TTC549 (cell line): ENCODE results near the gene MFAP4.

Experiments used
- FAIRE-seq: peaks from 2 replicates; lab custom pipeline; 2012; peaks lifted over from hg19 to GRCh38; lab: Jason Lieb, UNC

Gene MFAP4

DNA sequence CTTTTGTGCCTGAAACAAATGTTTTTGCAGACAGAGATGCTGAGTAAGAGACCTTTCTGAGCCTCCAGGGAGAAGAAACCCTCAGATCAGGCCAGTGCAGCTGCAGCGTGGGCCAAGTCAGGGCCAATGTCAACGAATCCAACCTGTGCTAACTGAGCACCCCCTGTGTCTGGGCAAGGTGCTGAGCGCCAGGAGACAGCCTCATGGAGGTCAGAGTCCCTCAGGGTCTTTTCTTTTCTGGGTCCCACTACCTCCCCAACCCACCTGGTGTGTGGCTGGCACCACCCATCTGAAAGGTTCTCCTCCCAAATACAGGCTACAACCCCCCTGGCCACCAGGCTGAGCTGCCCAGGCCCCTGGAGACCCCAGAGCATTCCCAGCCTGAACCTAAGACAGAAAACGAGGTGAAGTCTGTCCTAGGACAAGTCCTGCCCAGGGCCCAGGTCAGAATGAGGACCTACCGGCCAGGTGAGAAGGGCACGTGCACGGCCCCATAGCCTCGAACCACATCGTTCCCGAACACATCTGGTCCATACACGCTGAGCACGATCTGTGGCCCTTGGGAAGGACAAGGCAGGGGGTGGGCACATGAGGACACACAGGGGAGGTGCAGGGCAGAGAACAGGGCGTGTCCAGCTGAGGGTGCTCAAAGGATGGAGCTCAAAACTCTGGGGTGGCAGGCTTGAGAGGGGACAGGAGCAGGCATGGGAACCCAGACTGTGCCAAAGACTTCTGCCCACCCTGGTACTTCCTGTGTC is 39.5 kb downstream of the MFAP4 start:
- FAIRE-seq = no peak

DNA sequence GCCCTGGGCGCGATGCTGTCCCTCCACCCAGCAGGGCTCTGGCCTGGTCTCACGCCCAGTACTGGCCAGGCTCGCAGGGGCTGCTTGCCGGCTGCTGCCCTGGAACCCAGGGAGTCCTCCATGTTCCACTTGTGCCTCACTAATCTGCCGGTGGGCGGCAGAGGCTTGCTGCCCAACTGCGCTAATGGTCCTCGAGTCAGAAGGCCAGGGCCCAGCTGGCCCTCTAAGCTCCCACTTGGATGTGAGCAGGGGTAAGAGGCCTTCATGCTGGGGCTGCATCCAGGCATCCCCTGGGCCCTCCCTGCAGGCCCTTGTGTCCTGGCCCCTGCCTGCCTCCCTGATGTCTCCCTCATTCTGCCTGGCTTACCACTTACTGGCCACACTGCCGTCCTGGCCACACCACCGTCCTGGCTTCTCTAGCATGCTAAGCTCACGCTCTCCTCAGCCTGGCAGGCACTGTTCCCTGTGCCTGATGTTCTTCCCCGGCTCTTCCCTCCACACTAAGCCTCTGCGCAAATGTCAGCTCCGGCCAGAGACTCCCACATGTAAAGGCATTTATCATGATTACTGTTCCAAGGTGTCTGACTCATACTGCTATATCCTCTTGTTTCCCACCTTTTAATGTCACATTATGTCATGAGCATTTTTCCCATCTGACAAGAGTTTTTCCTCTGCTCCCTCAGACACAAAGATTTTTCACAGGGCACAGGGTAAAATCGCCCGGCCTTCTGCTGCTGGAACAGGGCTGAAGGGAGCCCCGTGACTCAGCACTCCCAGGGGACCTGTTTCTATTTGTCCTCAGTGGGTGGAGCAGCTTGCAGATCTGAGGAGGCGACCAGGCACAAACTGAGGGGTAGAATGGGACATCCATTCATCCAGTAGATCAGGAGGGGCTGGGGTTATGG is 40.4 kb downstream of the MFAP4 start:
- no peak for FAIRE-seq

DNA sequence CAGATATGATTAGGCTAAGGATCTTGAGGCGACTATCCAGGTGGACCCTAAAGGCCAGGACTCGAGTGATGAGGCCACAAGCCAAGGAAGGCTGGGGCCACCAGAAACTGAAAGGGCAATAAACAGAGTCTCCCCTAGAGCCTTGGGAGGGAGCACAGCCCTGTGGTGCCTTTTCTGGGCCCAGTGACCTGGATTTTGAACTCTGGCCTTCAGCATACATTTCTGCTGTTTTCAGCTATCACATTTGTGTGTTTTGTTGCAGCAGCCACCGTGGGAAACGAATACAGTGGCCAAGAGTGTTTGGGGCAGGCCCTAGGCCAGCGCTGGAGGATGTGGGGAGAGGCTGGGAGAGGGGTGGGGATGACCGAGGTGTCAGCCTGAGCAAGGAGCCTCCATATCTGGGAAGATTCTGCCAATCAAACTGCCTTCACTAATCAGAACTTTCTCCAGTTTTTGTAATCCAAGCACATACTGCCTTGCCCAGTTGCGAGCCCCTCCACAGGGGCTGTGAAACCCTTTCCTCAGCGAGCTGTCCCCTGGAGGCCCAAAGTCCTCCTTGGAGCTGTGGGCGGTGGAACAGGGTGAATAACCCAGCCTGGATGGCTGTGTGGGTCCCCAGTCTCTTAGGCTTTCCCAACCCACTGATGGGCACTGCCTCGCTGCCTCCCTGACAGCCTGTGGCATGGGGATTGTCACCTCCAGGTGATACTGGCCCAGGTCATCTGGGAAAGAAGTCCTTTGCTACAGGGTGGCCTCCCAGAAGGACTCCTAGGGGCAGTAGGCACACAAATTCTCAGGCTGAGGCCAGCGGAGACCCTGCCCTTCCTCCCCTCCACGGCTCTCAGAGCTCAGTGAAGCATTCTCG is 41.3 kb downstream of the MFAP4 start:
- no peak for FAIRE-seq

DNA sequence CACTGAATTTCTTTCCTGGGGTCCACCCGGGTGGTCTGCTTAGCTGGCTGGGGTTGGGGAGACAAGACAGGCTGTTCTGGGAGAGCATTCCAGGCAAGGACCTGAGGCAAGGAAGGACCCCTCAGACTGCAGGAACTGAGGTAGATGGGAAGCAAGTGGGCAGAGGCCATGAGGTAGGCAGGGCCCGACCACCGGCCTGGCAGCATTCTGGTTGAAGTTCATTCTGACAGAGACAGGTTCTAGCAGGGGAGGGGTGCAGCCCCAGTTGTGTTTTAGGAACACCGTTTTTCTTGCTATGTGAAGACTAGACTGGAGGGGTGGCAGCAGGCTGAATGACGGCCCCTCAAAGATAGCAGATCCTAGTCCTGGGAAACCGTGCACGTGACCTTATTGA is 41.9 kb downstream of the MFAP4 start:
- no peak for FAIRE-seq

DNA sequence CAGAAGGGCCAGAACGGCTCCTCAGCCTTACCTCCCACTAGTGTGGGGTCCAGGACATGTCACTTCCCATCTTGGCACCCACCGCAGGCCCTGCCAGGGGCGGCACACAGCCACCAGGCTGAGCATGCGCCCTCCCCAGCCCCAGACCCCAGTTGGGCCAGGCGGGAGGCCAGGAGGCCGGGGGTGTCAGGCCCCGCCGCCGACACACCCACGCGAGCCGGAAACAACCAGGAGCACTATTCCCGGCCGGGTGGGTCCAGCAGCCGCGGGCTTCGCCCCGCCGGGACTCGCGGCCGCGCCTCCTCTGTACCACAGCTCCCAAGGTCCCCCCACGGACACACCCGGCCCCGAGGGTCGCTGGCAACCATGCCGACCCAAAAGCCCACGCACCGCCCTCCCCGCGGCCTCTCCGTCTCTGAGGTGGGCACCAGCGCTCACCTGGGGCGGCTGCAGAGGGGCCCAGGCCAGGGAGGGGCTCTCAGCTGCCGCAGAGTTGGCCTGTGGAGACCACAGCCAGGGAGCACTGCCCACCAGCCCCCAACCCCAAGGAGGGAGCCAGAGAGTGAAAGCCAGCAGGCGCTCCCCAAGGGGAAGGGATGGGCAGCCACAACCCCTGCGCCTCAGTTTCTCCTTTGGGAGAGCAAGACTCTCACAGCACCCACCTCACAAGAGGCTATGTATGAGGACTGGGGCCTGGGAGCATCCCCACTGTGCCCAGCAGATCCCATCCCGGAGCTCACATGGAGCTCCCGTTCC is 42.5 kb downstream of the MFAP4 start:
- no peak for FAIRE-seq

DNA sequence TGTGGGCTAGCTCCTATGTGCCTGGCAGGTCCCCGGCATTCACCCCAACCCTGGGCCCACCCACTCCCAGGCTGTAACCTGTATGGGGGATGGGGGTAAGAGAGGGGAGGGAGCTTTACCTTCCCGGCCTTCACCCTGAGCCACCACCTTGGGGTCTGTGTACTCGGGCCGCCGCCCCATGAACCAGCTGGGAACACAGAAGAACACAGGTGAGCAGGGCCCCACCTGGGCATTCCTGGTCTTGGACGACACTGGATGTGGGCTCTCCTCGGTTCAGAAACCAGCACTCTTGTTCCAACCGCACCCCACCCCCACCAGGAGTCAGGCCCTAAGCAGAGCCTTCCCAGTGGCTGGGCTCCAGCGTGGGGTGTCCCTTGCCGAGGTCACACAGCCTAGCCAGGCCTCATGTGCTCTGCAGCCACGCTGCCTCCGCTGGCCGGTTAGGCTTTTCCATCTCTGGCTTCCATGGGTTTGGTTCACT is 43.3 kb downstream of the MFAP4 start:
- no peak for FAIRE-seq

DNA sequence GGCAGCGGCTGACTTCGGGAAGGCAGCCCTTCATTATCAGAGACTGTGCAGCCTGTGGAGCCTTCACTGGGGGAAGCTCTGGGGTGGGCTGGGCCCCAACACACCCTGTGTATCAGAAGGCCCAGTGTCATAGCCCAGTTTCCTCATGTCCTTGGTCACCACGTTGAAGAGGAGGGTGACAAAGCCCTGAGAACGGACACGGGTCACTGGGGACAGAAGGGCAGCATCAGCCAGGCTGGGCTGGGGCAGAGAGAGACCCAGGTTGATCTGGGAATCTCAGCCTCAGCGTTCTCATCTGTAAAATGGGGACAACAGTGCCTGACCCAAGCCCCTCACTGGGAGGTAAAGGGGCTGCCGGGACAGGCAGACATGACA is 43.7 kb downstream of the MFAP4 start:
- FAIRE-seq = no peak

DNA sequence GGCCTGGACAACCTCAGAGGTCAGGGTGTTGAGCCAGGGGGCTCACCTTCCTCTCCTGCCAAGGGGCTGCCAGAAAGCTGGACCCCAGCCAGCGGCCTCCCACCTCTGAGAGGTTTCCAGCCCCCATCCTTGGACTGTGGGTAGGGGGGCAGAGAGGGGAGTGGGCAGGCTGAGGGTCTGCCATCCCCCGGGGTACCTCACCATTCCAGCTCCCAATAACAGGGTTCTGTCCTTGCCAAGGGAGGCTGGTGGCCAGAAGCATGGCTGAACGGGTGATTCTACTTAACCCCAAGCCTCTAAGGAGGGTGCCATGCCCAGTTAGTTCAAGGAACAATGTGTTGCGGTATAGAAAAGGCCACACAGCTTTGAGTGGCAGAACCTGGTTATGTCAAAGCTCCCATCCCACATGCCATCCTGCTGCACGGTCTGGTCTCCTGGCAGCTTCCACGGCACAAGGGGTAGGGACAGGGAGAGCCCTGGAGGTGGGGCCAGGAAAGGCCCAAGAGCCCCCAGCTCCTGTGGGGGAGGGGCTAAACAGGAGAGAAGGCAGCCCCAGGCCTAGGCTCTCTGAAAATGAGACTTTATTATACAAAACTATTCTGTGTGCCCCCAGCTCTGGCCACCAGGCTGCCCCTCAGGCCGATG is 44.3 kb downstream of the MFAP4 start:
- no peak for FAIRE-seq

DNA sequence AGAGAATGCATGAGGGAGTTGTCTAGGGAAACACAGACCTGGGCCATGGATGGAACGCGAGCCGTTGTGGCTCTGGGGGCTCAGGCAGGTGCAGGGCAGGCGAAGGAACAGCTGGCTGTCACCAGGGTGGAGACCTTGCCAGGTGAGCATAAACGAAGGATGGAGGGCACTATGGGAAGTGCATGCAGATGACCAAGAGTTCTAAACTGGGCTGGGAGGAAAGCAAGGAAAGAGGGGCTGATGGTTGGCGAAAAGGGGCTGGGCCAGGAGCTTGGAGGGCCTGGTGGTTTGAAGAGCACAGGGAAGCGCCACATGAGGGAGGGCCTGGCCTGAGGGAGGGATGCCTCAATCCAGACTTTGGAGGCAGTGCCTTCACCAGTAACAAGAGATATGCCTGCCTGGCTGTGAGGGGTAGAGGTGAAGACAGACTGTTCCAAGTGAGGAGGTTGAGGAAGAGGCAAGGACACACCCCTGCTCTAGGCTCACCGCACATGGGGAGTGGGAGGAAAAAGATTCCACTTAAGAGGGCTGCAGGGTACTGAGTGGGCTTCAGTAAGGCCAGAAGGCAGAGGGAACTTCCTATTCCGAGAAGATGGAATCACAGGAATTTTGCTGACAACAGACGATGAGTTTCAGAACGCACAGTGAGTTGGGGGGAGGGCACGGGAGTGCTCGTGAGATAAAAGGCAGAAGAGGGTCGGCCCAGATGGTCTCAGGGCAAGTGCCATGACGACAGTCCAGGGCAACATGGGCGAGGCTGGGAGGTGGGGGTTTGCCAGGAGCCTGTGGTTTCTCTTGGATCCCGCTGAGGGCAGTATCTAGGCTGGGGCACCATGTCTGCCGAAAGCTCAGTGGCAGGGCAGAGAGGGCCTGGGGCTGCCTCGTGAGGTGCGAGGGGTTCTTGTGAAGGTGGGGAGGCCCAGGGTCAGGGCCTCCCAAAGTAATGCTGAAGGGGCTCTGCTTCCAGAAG is 45.1 kb downstream of the MFAP4 start:
- FAIRE-seq = no peak

DNA sequence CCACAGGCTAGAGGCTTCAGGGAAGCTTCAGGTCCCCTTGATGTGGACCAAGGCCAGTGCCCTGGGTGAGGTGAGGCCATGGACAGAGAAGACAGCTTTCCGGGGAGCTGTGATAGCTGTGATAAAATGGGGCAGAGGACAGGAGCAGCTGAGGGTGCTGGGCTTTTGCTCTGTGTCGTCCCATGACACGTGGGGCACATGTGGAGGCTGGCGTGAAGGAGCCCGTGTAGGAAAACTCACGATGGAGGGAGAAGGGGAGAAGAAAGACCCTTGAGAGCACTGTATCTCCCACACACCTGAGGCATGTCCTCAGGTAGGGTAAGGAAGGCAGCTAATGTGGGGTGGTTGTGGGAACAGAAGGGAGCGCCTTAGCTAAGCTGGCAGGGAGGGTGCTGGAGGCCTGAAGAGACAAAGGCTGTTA is 45.8 kb downstream of the MFAP4 start:
- no peak for FAIRE-seq

DNA sequence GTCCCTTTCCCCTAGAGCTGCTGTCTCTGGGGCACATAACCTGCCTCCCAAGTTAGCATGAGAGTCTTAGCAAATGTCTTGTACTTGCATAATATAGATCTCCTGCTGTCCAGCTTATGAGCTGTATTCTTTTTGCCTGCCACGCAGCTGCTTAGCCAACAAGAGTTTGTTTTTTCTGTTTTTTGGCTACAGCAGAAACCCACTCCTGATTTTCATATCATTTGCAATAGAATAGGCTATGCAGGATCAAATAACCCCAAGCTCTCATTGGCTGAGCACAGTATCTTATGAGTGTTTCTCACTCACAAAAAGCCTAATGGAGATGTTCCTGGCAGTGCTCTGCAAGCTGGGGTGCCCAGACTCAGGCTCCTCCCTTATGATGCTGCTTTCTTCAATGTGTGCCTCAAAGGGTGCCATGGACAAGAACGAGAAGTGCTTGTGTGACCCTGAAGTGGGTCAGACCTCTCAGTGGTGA is 47.6 kb downstream of the MFAP4 start:
- no peak for FAIRE-seq

DNA sequence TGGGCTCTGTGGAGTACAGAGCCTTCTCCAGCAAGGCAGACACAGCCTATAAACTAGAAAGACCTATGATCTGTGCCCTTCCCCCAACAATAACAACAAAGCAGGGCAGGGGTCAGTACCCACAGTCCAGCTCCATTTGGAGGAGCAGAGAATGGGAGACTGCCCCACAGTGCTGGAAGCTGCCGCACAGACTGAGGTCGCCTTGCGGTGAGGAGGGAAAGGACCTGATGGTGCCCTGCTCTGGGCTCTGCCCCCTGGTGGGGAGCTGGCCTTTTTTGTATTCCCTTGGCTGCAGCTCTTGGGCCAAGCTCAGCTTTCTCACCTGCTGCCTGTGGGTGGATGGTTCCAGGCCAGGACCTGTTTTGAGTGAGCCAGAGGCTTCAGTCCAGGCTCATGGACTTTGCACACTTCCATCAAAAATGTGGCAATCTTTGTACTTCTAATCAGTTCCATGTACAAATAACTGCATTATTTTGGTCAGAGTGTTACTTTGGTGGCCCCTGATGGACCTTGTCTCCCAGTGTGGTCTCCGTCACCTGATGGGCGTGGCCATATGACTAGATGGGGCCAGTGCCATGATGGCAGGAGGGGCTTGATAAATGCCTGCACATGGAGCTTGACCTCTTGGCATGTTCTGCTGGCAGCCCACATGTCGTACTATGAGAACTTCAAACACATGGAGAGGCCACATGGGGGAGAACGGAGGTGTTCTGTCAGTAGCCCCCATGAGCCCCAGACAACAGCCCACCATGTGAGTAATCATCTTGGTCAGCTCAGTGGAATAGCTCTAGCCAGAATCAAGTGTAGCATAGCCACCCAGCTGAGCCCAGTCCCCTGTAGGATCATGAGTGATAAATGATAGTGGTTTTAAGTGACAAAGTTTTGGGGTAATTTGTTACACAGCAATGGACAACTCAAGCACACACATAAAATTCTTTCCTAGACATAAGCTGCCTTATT is 48.7 kb downstream of the MFAP4 start:
- FAIRE-seq = no peak

DNA sequence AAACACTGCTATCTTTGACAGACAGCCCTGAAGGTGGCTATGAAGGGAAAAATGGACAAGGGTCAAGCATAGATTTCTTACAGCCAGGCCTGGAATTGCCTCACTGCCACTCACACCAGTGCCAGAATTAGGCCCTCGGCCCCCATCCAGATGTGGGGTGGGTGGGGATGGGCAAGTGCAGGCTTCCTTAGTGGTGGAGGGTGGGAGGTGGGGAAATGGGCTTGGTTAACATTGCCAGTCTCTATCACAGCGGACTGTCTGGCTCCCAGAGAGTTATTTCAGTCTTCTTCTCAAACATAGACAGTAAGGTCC is 49.3 kb downstream of the MFAP4 start:
- no peak for FAIRE-seq

DNA sequence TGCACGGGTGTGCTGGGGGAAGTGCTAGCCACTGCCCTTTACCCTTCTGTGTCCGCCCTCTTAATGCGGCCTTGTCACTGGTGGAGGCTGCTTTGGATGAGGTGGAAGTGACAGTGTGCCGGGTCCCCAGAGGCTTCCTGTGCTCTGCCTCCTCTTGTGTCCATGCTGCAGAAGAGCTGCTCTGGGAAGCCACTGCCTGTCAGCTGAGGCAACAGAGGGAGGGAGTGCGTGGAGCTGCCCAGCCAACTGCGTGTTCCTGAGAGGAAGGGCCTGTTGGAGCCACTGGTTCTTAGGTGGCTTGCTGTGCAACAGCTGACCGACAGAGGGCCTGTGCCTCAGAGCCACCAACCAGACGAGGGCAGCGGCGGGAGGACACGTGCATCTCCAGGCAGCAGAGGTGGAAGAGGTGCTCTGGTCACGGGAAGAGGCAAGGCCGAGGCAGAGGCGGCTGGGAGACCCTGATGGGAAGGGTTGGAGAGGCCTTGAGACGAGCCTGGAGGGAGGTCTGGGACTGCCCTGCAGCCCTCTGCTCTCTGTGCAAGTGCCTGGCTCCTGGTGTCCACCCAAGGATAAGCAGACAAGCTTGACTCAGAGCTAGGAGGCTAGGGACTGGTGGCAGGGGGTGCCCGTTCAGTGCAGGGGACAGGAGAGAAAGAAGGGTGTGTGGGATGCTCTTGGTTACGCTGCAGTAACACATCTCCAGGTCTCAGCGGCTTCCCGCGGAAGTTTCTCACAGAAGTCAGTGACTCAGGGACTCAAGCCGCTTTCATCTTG is 49.9 kb downstream of the MFAP4 start:
- FAIRE-seq = no peak

DNA sequence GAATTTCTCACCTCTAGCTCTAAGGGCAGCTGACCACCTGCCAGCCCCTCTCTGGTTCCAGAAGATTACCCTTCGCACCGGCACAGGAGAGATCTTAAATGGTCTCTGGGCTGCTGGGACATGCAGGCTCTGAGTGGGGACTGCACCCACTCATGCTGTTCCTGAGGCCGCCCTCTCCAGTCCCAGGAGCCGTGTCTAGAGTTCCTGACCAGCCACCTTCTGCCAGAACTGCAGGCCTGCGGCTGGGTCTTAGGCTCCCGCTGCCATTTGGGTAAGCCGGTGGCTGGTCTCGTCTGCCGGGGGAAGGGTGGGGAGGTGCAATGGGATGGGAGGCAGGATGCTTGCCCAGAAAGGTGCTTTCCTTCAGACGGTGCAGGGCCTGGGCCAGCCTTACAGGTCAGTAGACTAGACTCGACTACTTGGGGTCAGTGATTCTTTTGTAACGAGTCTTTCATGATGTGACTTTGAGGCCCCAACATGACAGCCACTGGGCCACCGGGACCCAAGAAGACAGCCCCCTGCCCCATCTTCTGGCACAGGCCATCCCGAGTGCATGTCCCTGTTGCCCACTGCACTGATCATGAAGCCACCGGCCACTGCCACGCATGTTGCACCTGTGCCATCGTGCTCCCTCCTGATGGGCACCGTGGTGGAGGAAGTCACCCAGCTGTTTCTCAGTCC is 50.9 kb downstream of the MFAP4 start:
- no peak for FAIRE-seq

DNA sequence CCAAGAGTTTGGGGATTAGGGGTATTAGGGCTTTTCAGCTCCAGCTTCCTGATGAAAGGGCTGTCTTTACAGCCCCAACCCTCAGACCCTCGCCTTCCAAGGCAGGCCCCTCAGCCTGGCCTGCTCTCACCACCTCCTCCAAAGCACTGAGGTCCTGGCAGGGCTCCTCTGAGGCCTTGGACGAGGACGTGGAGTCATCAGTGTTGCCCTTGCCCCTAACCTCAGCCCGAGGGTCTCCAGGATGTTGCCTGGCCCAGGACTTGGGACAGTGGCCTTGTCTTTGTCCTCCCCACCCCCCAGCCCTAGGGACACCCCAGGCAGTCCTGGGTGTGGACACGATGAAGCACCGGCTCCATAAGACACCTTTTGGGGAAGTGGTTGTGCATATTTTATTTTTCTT is 52.7 kb downstream of the MFAP4 start:
- no peak for FAIRE-seq

DNA sequence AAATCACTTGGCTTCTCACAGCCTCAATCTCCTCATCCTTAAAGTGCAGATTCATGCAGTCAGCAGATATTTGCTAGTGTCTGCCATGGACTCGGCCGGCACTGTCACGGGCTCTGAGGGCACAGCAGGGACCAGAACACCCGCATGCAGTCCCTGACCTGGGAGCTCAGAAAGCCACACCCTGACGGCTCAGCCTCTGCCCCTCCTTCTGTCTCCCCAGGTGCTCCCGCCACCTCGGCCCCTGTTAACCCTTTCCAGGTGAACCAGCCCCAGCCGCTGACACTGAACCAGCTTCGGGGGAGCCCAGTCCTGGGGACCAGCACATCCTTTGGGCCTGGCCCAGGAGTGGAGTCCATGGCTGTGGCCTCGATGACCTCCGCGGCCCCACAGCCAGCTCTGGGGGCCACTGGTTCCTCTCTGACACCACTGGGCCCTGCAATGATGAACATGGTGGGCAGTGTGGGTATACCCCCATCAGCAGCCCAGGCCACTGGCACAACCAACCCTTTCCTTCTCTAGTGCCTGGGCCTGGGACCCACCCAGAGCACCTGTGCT is 53.2 kb downstream of the MFAP4 start:
- no peak for FAIRE-seq
